Muscle layer of duodenum (tissue), 2 donors: Measurements from ENCODE around the gene MAN1C1.
A peak's percentile ranks its signal among the peaks of the same experiment; 100 is the strongest.
"Not testable (repeated sequence)": the region's sequence is repeated elsewhere in the genome, so short reads cannot be mapped to it uniquely, and the experiment has no call there.

Experiments used
- H3K27ac ChIP-seq: one replicate; pipeline ENCODE4 v1.7.0; 2013; ENCODE audit warnings: mild to moderate bottlenecking, low read length
- H3K27me3 ChIP-seq: one replicate; pipeline ENCODE4 v1.7.0; 2013; ENCODE audit warnings: low read depth, mild to moderate bottlenecking, control low read depth, low read length
- H3K36me3 ChIP-seq, 2 donors: one replicate each; pipeline ENCODE4 v1.7.0; 2013; ENCODE audit warnings: low read length in 2 of 2, control low read depth in 1 of 2, mild to moderate bottlenecking in 1 of 2; ENCODE audit not compliant: insufficient read depth in 2 of 2, control insufficient read depth in 1 of 2
- H3K4me1 ChIP-seq, 2 donors: one replicate each; pipeline ENCODE4 v1.7.0; 2013; ENCODE audit warnings: low read length in 2 of 2, mild to moderate bottlenecking in 2 of 2, control low read depth in 1 of 2, moderate library complexity in 1 of 2; ENCODE audit not compliant: insufficient read depth in 2 of 2, control insufficient read depth in 1 of 2
- H3K4me3 ChIP-seq, 2 donors: one replicate each; pipeline ENCODE4 v1.7.0; 2013; ENCODE audit warnings: low read length in 2 of 2, low read depth in 1 of 2, mild to moderate bottlenecking in 1 of 2
- H3K9me3 ChIP-seq, 2 donors: one replicate each; pipeline ENCODE4 v1.7.0; 2013; ENCODE audit warnings: low read length in 2 of 2, control low read depth in 1 of 2, mild to moderate bottlenecking in 1 of 2; ENCODE audit not compliant: control insufficient read depth in 1 of 2
- donor health status: healthy.

MAN1C1 gene

GRCh38 chr1:25697435-25698217 is 81.0 kb downstream of the MAN1C1 start:
- H3K9me3 ChIP-seq, result no peaks in the 10 kb centered on the region
- H3K27me3 ChIP-seq, result no peaks in the 10 kb centered on the region
- peaks cover 32 to 48% of the 10 kb centered on the region in 2 donors for H3K4me1 ChIP-seq
- H3K27ac ChIP-seq, result peak overlapping the region; percentile 9
- no peak overlapping the region for H3K4me3 ChIP-seq
- H3K36me3 ChIP-seq, result no peaks in the 10 kb centered on the region

- Histone ChIP-seq H3K27ac (no peak overlapping the region), H3K4me1 (peaks cover 33 to 52% of the 10 kb centered on the region in 2 donors), H3K36me3 (no peaks in the 10 kb centered on the region), H3K9me3 (no peaks in the 10 kb centered on the region), H3K27me3 (no peaks in the 10 kb centered on the region), H3K4me3 (no peak overlapping the region)
Measured at GRCh38 chr1:25698252-25698651, 81.7 kb downstream of the MAN1C1 start.

GRCh38 chr1:25699059-25699458 is 82.5 kb downstream of the MAN1C1 start:
- H3K27ac ChIP-seq, result peak overlapping the region; percentile 85
- peak overlapping the region in 1 of 2 donors; percentile 12 for H3K4me3 ChIP-seq
- H3K4me1 ChIP-seq, result peaks cover 33 to 51% of the 10 kb centered on the region in 2 donors
- H3K9me3 ChIP-seq, H3K27me3 ChIP-seq, H3K36me3 ChIP-seq: not testable (repeated sequence)

- Histone ChIP-seq H3K9me3 (no peaks in the 10 kb centered on the region), H3K36me3 (no peaks in the 10 kb centered on the region), H3K27ac (peak overlapping the region; percentile 85), H3K4me1 (peaks cover 29 to 48% of the 10 kb centered on the region in 2 donors), H3K4me3 (peak overlapping the region in 1 of 2 donors; percentile 12), H3K27me3 (no peaks in the 10 kb centered on the region)
Measured at GRCh38 chr1:25699500-25700143, 83.0 kb downstream of the MAN1C1 start.

- H3K4me3 ChIP-seq, result peak overlapping the region in 1 of 2 donors; percentile 12
- no peaks in the 10 kb centered on the region for H3K9me3 ChIP-seq
- H3K27ac ChIP-seq, result peak overlapping the region; percentile 85
- H3K4me1 ChIP-seq, result peaks cover 26 to 45% of the 10 kb centered on the region in 2 donors
- no peaks in the 10 kb centered on the region for H3K36me3 ChIP-seq
- H3K27me3 ChIP-seq, result no peaks in the 10 kb centered on the region
Measured at GRCh38 chr1:25700144-25700523, 83.5 kb downstream of the MAN1C1 start.

- H3K27ac ChIP-seq, result peak overlapping the region; percentile 85
Measured at GRCh38 chr1:25700626-25701025, 84.0 kb downstream of the MAN1C1 start.

GRCh38 chr1:25701030-25701785 is 84.6 kb downstream of the MAN1C1 start:
- Histone ChIP-seq H3K27me3 (no peaks in the 10 kb centered on the region), H3K9me3 (no peaks in the 10 kb centered on the region), H3K36me3 (no peaks in the 10 kb centered on the region), H3K4me3 (no peak overlapping the region), H3K27ac (peak overlapping the region; percentile 8), H3K4me1 (peaks cover 19 to 45% of the 10 kb centered on the region in 2 donors)

More at GRCh38 chr1:25700626-25701025, 84.0 kb downstream of the MAN1C1 start:
- Histone ChIP-seq H3K4me3 (no peak overlapping the region), H3K27me3 (no peaks in the 10 kb centered on the region), H3K36me3 (no peaks in the 10 kb centered on the region), H3K4me1 (peaks cover 22 to 45% of the 10 kb centered on the region in 2 donors), H3K9me3 (no peaks in the 10 kb centered on the region)

- H3K4me3 ChIP-seq, result no peak overlapping the region
- no peaks in the 10 kb centered on the region for H3K9me3 ChIP-seq
- no peaks in the 10 kb centered on the region for H3K36me3 ChIP-seq
- no peaks in the 10 kb centered on the region for H3K27me3 ChIP-seq
- H3K4me1 ChIP-seq, result peaks cover 19 to 45% of the 10 kb centered on the region in 2 donors
- no peak overlapping the region for H3K27ac ChIP-seq
Measured at GRCh38 chr1:25702101-25702775, 85.6 kb downstream of the MAN1C1 start.

- no peak overlapping the region for H3K27ac ChIP-seq
- H3K27me3 ChIP-seq, result no peaks in the 10 kb centered on the region
- H3K9me3 ChIP-seq, result no peaks in the 10 kb centered on the region
- no peak overlapping the region for H3K4me3 ChIP-seq
- H3K4me1 ChIP-seq, result peaks cover 19 to 45% of the 10 kb centered on the region in 2 donors
- no peaks in the 10 kb centered on the region for H3K36me3 ChIP-seq
Measured at GRCh38 chr1:25703041-25703440, 86.5 kb downstream of the MAN1C1 start.

GRCh38 chr1:25703671-25704266 is 87.2 kb downstream of the MAN1C1 start:
- Histone ChIP-seq H3K4me3 (no peak overlapping the region), H3K27me3 (no peaks in the 10 kb centered on the region), H3K9me3 (no peaks in the 10 kb centered on the region), H3K27ac (no peak overlapping the region), H3K4me1 (peaks cover 19 to 45% of the 10 kb centered on the region in 2 donors), H3K36me3 (no peaks in the 10 kb centered on the region)
